ENCODE measurements around the gene CTDSPL. TPM values are rescaled to one million over a fixed set of nuclear protein-coding genes. Genes with fewer than 3 reads are reported as not detected.
A peak's percentile ranks its signal among the peaks of the same experiment; 100 is the strongest.

CTDSPL gene
- total RNA-seq, 3 donors from 2014 or later (not counting 1 experiment from before 2014, with no cell fraction given), result 0.50 to 3.4 (median 1.8) TPM

GRCh38 chr3:37922721-37923568 lies 61.3 kb downstream of the CTDSPL start:
- no peak overlapping the region for H3K4me3 ChIP-seq (ENCODE audit: low read length)
- peaks cover 7 to 10% of the 10 kb centered on the region in 2 donors for H3K27me3 Mint-ChIP-seq (ENCODE audit: low read depth in 2 of 2)
- no peaks in the 10 kb centered on the region for H3K4me1 ChIP-seq (ENCODE audit: control insufficient read depth, insufficient read depth, low read length)
- ATAC-seq (peak in 1 of 3 donors; percentile 70), DNase-seq (no peak)
- no peaks in the 10 kb centered on the region for H3K36me3 ChIP-seq (ENCODE audit: control insufficient read depth, insufficient read depth, low read length)
- intact Hi-C loops (cut with micrococcal nuclease), result no loop called here
- H3K36me3 Mint-ChIP-seq, result no peaks in the 10 kb centered on the region
- H3K9me3 Mint-ChIP-seq, result no peaks in the 10 kb centered on the region
- TF ChIP-seq, protein P1, sequence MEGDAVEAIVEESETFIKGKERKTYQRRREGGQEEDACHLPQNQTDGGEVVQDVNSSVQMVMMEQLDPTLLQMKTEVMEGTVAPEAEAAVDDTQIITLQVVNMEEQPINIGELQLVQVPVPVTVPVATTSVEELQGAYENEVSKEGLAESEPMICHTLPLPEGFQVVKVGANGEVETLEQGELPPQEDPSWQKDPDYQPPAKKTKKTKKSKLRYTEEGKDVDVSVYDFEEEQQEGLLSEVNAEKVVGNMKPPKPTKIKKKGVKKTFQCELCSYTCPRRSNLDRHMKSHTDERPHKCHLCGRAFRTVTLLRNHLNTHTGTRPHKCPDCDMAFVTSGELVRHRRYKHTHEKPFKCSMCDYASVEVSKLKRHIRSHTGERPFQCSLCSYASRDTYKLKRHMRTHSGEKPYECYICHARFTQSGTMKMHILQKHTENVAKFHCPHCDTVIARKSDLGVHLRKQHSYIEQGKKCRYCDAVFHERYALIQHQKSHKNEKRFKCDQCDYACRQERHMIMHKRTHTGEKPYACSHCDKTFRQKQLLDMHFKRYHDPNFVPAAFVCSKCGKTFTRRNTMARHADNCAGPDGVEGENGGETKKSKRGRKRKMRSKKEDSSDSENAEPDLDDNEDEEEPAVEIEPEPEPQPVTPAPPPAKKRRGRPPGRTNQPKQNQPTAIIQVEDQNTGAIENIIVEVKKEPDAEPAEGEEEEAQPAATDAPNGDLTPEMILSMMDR (IDR thresholded peaks at IDR 0.05), result no peak
- H3K27ac ChIP-seq (ENCODE audit: low read length), result no peak overlapping the region
- WGBS (ENCODE audit: insufficient coverage), result 48% methylated on average over 5 of the region's 5 CpGs
- H3K4me3 Mint-ChIP-seq, result no peak overlapping the region
- H3K4me1 Mint-ChIP-seq, result no peaks in the 10 kb centered on the region
- H3K9me3 ChIP-seq (ENCODE audit: control insufficient read depth, insufficient read depth, low read length), result no peaks in the 10 kb centered on the region
- no peak overlapping the region for H3K27ac Mint-ChIP-seq
- no peaks in the 10 kb centered on the region for H3K27me3 ChIP-seq (ENCODE audit: control insufficient read depth, insufficient read depth, low read length)

GRCh38 chr3:37923569-37924040 lies 61.9 kb downstream of the CTDSPL start:
- H3K27me3 Mint-ChIP-seq (ENCODE audit: low read depth in 2 of 2), result peaks cover 7 to 16% of the 10 kb centered on the region in 2 donors
- no peaks in the 10 kb centered on the region for H3K27me3 ChIP-seq (ENCODE audit: control insufficient read depth, insufficient read depth, low read length)
- no peaks in the 10 kb centered on the region for H3K36me3 Mint-ChIP-seq
- no peaks in the 10 kb centered on the region for H3K36me3 ChIP-seq (ENCODE audit: control insufficient read depth, insufficient read depth, low read length)
- H3K9me3 ChIP-seq (ENCODE audit: control insufficient read depth, insufficient read depth, low read length), result no peaks in the 10 kb centered on the region
- intact Hi-C loops (cut with micrococcal nuclease), result no loop called here
- WGBS (ENCODE audit: insufficient coverage), result 84% methylated on average over 3 of the region's 3 CpGs
- H3K4me1 Mint-ChIP-seq, result no peaks in the 10 kb centered on the region
- no peaks in the 10 kb centered on the region for H3K4me1 ChIP-seq (ENCODE audit: control insufficient read depth, insufficient read depth, low read length)
- DNase-seq, result no peak
- no peak overlapping the region for H3K27ac ChIP-seq (ENCODE audit: low read length)
- H3K9me3 Mint-ChIP-seq, result no peaks in the 10 kb centered on the region
- H3K4me3 ChIP-seq (ENCODE audit: low read length), result no peak overlapping the region
- no peak for ATAC-seq
- H3K4me3 Mint-ChIP-seq, result no peak overlapping the region
- TF ChIP-seq, protein P1 (IDR thresholded peaks at IDR 0.05), result no peak
- no peak overlapping the region for H3K27ac Mint-ChIP-seq

DNA sequence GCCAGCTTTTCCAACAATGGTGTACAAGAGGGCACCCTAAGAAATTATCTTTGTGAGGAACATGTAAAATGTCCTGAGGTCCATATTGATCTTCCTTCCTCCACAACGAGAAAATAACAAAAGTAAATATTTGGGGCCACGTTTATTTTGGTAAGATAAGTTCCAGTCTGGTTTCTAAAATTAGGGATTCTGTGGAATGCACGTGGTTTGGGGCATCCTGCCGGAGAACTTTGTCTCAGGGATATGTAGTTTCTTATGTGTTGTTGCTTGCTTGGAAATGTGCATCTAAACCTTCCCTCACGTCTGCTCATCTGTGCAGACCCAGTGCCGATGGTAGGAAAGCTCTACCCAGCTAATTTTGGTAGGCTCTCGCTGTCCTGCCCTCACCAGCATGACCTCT lies 62.8 kb downstream of the CTDSPL start:
- no peaks in the 10 kb centered on the region for H3K4me1 ChIP-seq (ENCODE audit: control insufficient read depth, insufficient read depth, low read length)
- Mint-ChIP-seq H3K9me3 (no peaks in the 10 kb centered on the region), H3K4me3 (no peak overlapping the region), H3K4me1 (no peaks in the 10 kb centered on the region), H3K27me3 (ENCODE audit: low read depth in 2 of 2) (peaks cover 4 to 20% of the 10 kb centered on the region in 2 donors), H3K36me3 (no peaks in the 10 kb centered on the region), H3K27ac (no peak overlapping the region)
- TF ChIP-seq, protein P1 (IDR thresholded peaks at IDR 0.05), result no peak
- no peaks in the 10 kb centered on the region for H3K9me3 ChIP-seq (ENCODE audit: control insufficient read depth, insufficient read depth, low read length)
- ATAC-seq (no peak), DNase-seq (no peak)
- WGBS (ENCODE audit: insufficient coverage), result 91% methylated on average over 6 of the region's 7 CpGs
- H3K4me3 ChIP-seq (ENCODE audit: low read length), result no peak overlapping the region
- no peaks in the 10 kb centered on the region for H3K36me3 ChIP-seq (ENCODE audit: control insufficient read depth, insufficient read depth, low read length)
- no peak overlapping the region for H3K27ac ChIP-seq (ENCODE audit: low read length)
- H3K27me3 ChIP-seq (ENCODE audit: control insufficient read depth, insufficient read depth, low read length), result no peaks in the 10 kb centered on the region
- intact Hi-C loops (cut with micrococcal nuclease), result no loop called here
